ENCODE data around the gene POLG.

- TF ChIP-seq CTCF (conservative IDR thresholded peaks at IDR 0.05; ENCODE audit: low read depth, low read length) (no peak), EZH2 (IDR thresholded peaks at IDR 0.05; ENCODE audit: low read length, unreplicated experiment) (no peak)
Measured at GRCh38 chr15:89323825-89324224, 10.8 kb downstream of the POLG start.

Measured in PC-3 (cell line).